SK-N-SH treated with all-trans-retinoic acid at 6 μM for 48 hours (cell line): Measurements from ENCODE around the gene CTSF.
A peak's percentile ranks its signal among the peaks of the same experiment; 100 is the strongest.

Experiments
- ATAC-seq: fragments of 200-7000 bp; cut with Tn5 transposase; 3 replicates; pipeline ENCODE4 v1.9.1; 2020; ENCODE audit warnings: mild to moderate bottlenecking, moderate library complexity
- ARNTL ChIP-seq: fragments of 450-650 bp; formaldehyde crosslinking; IDR thresholded peaks from 2 replicates; pipeline ENCODE4 v1.5.0; 2020; ENCODE audit warnings: low read depth, mild to moderate bottlenecking, moderate library complexity, borderline replicate concordance
- BACH2 ChIP-seq: fragments of 250-450 bp; sonication (Bioruptor Pico); IDR thresholded peaks from 2 replicates; pipeline ENCODE4 v1.9.0; 2021; ENCODE audit warnings: mild to moderate bottlenecking, borderline replicate concordance
- CREB5 ChIP-seq: fragments of 250-450 bp; sonication (Bioruptor Pico); IDR thresholded peaks from 2 replicates; pipeline ENCODE4 v1.5.1; 2020; ENCODE audit warnings: low read depth, mild to moderate bottlenecking, moderate library complexity
- CSRNP3 ChIP-seq: fragments of 250-450 bp; sonication (Bioruptor Pico); IDR thresholded peaks from 2 replicates; pipeline ENCODE4 v1.5.1; 2021; ENCODE audit warnings: mild to moderate bottlenecking, moderate library complexity
- ESRRG ChIP-seq: fragments of 250-450 bp; sonication (Bioruptor Pico); IDR thresholded peaks from 2 replicates; pipeline ENCODE4 v1.6.1; 2021; ENCODE audit warnings: mild to moderate bottlenecking
- ISL1 ChIP-seq: fragments of 250-450 bp; sonication (Bioruptor Pico); IDR thresholded peaks from 2 replicates; pipeline ENCODE4 v2.1.2; 2022; ENCODE audit warnings: mild to moderate bottlenecking, moderate library complexity
- OSR1 ChIP-seq: fragments of 250-450 bp; sonication (Bioruptor Pico); IDR thresholded peaks from 2 replicates; pipeline ENCODE4 v1.8.0; 2022; ENCODE audit warnings: moderate library complexity, mild to moderate bottlenecking, inconsistent platforms
- PATZ1 ChIP-seq: fragments of 250-450 bp; sonication (Bioruptor Pico); IDR thresholded peaks from 2 replicates; pipeline ENCODE4 v1.8.0; 2020; ENCODE audit warnings: mild to moderate bottlenecking, moderate library complexity, borderline replicate concordance
- POU6F1 ChIP-seq: fragments of 250-450 bp; sonication (Bioruptor Pico); IDR thresholded peaks from 2 replicates; pipeline ENCODE4 v1.8.0; 2021; ENCODE audit warnings: low read depth, mild to moderate bottlenecking, moderate library complexity, borderline replicate concordance
- PPARA ChIP-seq: fragments of 250-450 bp; sonication (Bioruptor Pico); IDR thresholded peaks from 2 replicates; pipeline ENCODE4 v1.5.0; 2020; ENCODE audit warnings: mild to moderate bottlenecking, borderline replicate concordance
- RARB ChIP-seq: fragments of 250-450 bp; sonication (Bioruptor Pico); IDR thresholded peaks from 2 replicates; pipeline ENCODE4 v1.8.0; 2021; ENCODE audit warnings: mild to moderate bottlenecking, moderate library complexity
- TCF4 ChIP-seq: fragments of 250-450 bp; sonication (Bioruptor Pico); IDR thresholded peaks from 2 replicates; pipeline ENCODE4 v1.8.0; 2021; ENCODE audit warnings: mild to moderate bottlenecking, moderate library complexity, borderline replicate concordance
- TOX ChIP-seq: fragments of 250-450 bp; sonication (Bioruptor Pico); IDR thresholded peaks from 2 replicates; pipeline ENCODE4 v1.8.0; 2021; ENCODE audit warnings: mild to moderate bottlenecking, moderate library complexity, borderline replicate concordance
- TSHZ2 ChIP-seq: fragments of 250-450 bp; sonication (Bioruptor Pico); IDR thresholded peaks from 2 replicates; pipeline ENCODE4 v1.5.0; 2020; ENCODE audit warnings: mild to moderate bottlenecking, moderate library complexity
- ZC3H10 ChIP-seq: fragments of 250-450 bp; sonication (Bioruptor Pico); IDR thresholded peaks from 2 replicates; pipeline ENCODE4 v1.5.1; 2021; ENCODE audit warnings: mild to moderate bottlenecking, moderate library complexity
- ZFP3 ChIP-seq: fragments of 250-450 bp; sonication (Bioruptor Pico); IDR thresholded peaks from 2 replicates; pipeline ENCODE4 v1.5.0; 2020; ENCODE audit warnings: mild to moderate bottlenecking, moderate library complexity
- ZFP30 ChIP-seq: fragments of 450-650 bp; formaldehyde crosslinking; IDR thresholded peaks from 2 replicates; pipeline ENCODE4 v1.5.0; 2022; ENCODE audit warnings: mild to moderate bottlenecking, moderate library complexity
- ZNF565 ChIP-seq: fragments of 450-650 bp; formaldehyde crosslinking; conservative IDR thresholded peaks from 2 replicates; pipeline ENCODE4 v1.5.0; 2020; ENCODE audit warnings: low read depth, mild to moderate bottlenecking, moderate library complexity
- ZNF70 ChIP-seq: fragments of 450-650 bp; formaldehyde crosslinking; IDR thresholded peaks from 2 replicates; pipeline ENCODE4 v1.5.0; 2020; ENCODE audit warnings: mild to moderate bottlenecking, moderate library complexity
- ZNF8 ChIP-seq: fragments of 450-650 bp; formaldehyde crosslinking; IDR thresholded peaks from 2 replicates; pipeline ENCODE4 v1.5.0; 2020; ENCODE audit warnings: mild to moderate bottlenecking, moderate library complexity

The CTSF gene

GRCh38 chr11:66598993-66599392, 30.6 kb upstream of the CTSF start:
- no peak for ATAC-seq
- no peak for TF ChIP-seq RARB (CRISPR knock-in tag)
- no peak for TF ChIP-seq ZFP3
- no peak for TF ChIP-seq OSR1 (CRISPR knock-in tag)
- TF ChIP-seq ESRRG (CRISPR knock-in tag): no peak

- no peak for ATAC-seq
- no peak for TF ChIP-seq TSHZ2 (CRISPR knock-in tag)
- TF ChIP-seq ZNF70 (CRISPR knock-in tag): no peak
- TF ChIP-seq BACH2: no peak
- TF ChIP-seq OSR1 (CRISPR knock-in tag): no peak
- TF ChIP-seq TCF4 (CRISPR knock-in tag): no peak
- TF ChIP-seq ZNF8 (CRISPR knock-in tag): no peak
- no peak for TF ChIP-seq TOX (CRISPR knock-in tag)
- no peak for TF ChIP-seq RARB (CRISPR knock-in tag)
- TF ChIP-seq PATZ1: no peak
- no peak for TF ChIP-seq ZC3H10
- TF ChIP-seq ZNF565 (CRISPR knock-in tag): no peak
- TF ChIP-seq ISL1 (CRISPR knock-in tag): no peak
- no peak for TF ChIP-seq CREB5 (CRISPR knock-in tag)
- TF ChIP-seq CSRNP3 (CRISPR knock-in tag): no peak
- no peak for TF ChIP-seq PPARA
- no peak for TF ChIP-seq ESRRG (CRISPR knock-in tag)
- TF ChIP-seq ARNTL: no peak
- no peak for TF ChIP-seq ZFP3
These were observed 27.0 kb upstream of the CTSF start for GRCh38 chr11:66595245-66595904.

GRCh38 chr11:66593650-66594049, 25.2 kb upstream of the CTSF start:
- TF ChIP-seq OSR1 (CRISPR knock-in tag) (no peak), CREB5 (CRISPR knock-in tag) (no peak), ZFP30 (CRISPR knock-in tag) (no peak), ISL1 (CRISPR knock-in tag) (no peak)
- ATAC-seq: no peak

GRCh38 chr11:66593303-66593635, 24.9 kb upstream of the CTSF start:
- no peak for TF ChIP-seq POU6F1
- TF ChIP-seq TCF4 (CRISPR knock-in tag): no peak
- peak; percentile 18; the same call in 2 of the 3 replicates for ATAC-seq
